Dorsolateral prefrontal cortex (tissue), 118 donors: Measurements from ENCODE around the gene ADAMTS18. TPM values are rescaled to one million over a fixed set of nuclear protein-coding genes. Genes with fewer than 3 reads are reported as not detected.

Experiments
- total RNA-seq, 120 experiments: library from RNA; stranded (reverse); gene quantifications; one replicate each; pipeline versions ENCODE4 v1.2.3 to v1.2.4, GENCODE V29; 2022

ADAMTS18 gene
- total RNA-seq, 120 experiments from 2014 or later: 0.09 to 50.7 (median 3.7) TPM; not detected in 14

Other genes with a start within 250 kb of the ADAMTS18 start
- gene MON1B, start 243.8 kb downstream of the ADAMTS18 start, total RNA-seq: 10 to 100 TPM; 37.4 to 82.2 (median 54.8) TPM
- gene SYCE1L, start 235.6 kb downstream of the ADAMTS18 start, total RNA-seq: 10 to 100 TPM in 1 of 120 experiments, 1 to 10 TPM in 84, under 1 TPM in 6, not detected in 29; 0.76 to 18.2 (median 2.3) TPM